PC-3 (cell line): ENCODE results near the gene LRRC8E. TPM values are rescaled to one million over a fixed set of nuclear protein-coding genes. Genes with fewer than 3 reads are reported as not detected.
A peak's percentile ranks its signal among the peaks of the same experiment; 100 is the strongest.

Experiments used
- ATAC-seq: fragments of 200-7000 bp; cut with Tn5 transposase; 2 replicates; pipeline ENCODE4 v1.9.1; 2020; ENCODE audit warnings: mild to moderate bottlenecking, moderate library complexity
- BruUV-seq: library from RNA; stranded (reverse); fragments of 400-500 nt; replicated peaks from 2 replicates; lab custom pipeline; 2021; lab: Mats Ljungman, UMichigan
- CTCF ChIA-PET: fragments of 300-600 bp; sonication (Branson Sonifier 250); formaldehyde crosslinking; loops from one replicate; lab custom pipeline; 2022; ENCODE audit warnings: antibody characterized with exemption; lab: Charles Lee
- POLR2A ChIA-PET: fragments of 300-600 bp; sonication (Branson Sonifier 250); formaldehyde crosslinking; loops from one replicate; lab custom pipeline; 2022; ENCODE audit warnings: antibody characterized with exemption; ENCODE audit not compliant: unreplicated experiment; lab: Charles Lee
- DNase-seq: peaks from one replicate; pipeline ENCODE4 v3.0.0-alpha.2; 2015
- H2AFZ ChIP-seq: fragments of 300-600 bp; sonication (generic); 2 replicates; pipeline ENCODE4 v1.6.0; 2016; ENCODE audit warnings: antibody characterized with exemption, low read length
- H3F3A ChIP-seq: fragments of 300-600 bp; sonication (generic); one replicate; pipeline ENCODE4 v1.6.0; 2017; ENCODE audit warnings: antibody characterized with exemption, low read length, control low read depth, mild to moderate bottlenecking; ENCODE audit not compliant: unreplicated experiment
- H3K27ac ChIP-seq: fragments of 300-600 bp; sonication (generic); 2 replicates; pipeline ENCODE4 v1.5.1; 2016; ENCODE audit warnings: mild to moderate bottlenecking, low read length
- H3K27me3 ChIP-seq: fragments of 300-600 bp; sonication (generic); 2 replicates; pipeline ENCODE4 v1.6.1; 2016; ENCODE audit warnings: low read length, mixed read lengths
- H3K36me3 ChIP-seq: fragments of 300-600 bp; sonication (generic); 2 replicates; pipeline ENCODE4 v1.6.1; 2016; ENCODE audit warnings: low read depth, mixed run types, low read length, mixed read lengths
- H3K4me1 ChIP-seq: fragments of 300-600 bp; sonication (generic); 2 replicates; pipeline ENCODE4 v1.5.1; 2016; ENCODE audit warnings: low read length; ENCODE audit not compliant: insufficient read depth
- H3K4me2 ChIP-seq: fragments of 300-600 bp; sonication (generic); 2 replicates; pipeline ENCODE4 v1.6.0; 2016; ENCODE audit warnings: low read length
- H3K4me3 ChIP-seq: fragments of 300-600 bp; sonication (generic); 2 replicates; pipeline ENCODE4 v1.5.1; 2016; ENCODE audit warnings: mild to moderate bottlenecking, low read length, mixed read lengths
- H3K79me2 ChIP-seq: fragments of 300-600 bp; sonication (generic); 2 replicates; pipeline ENCODE4 v1.6.1; 2017; ENCODE audit warnings: low read length, mixed read lengths
- H3K9ac ChIP-seq: fragments of 300-600 bp; sonication (generic); 2 replicates; pipeline ENCODE4 v1.6.0; 2016; ENCODE audit warnings: mild to moderate bottlenecking, low read length
- H3K9me2 ChIP-seq: fragments of 300-600 bp; sonication (generic); replicated peaks from 2 replicates; pipeline ENCODE4 v1.6.1; 2016; ENCODE audit warnings: mixed run types, low read length, mixed read lengths
- H3K9me3 ChIP-seq: fragments of 300-600 bp; sonication (generic); 2 replicates; pipeline ENCODE4 v1.6.1; 2016; ENCODE audit warnings: low read length, mixed read lengths
- H4K20me1 ChIP-seq: fragments of 300-600 bp; sonication (generic); 2 replicates; pipeline ENCODE4 v1.6.1; 2016; ENCODE audit warnings: low read length, mixed read lengths
- EZH2 ChIP-seq: fragments of 300-600 bp; sonication (generic); IDR thresholded peaks from one replicate; pipeline ENCODE4 v1.6.1; 2017; ENCODE audit warnings: antibody characterized with exemption, mild to moderate bottlenecking, low read length; ENCODE audit not compliant: unreplicated experiment
- EZH2phosphoT487 ChIP-seq: fragments of 300-600 bp; sonication (generic); IDR thresholded peaks from 2 replicates; pipeline ENCODE4 v1.6.1; 2018; ENCODE audit warnings: mild to moderate bottlenecking, antibody characterized with exemption, low read length, borderline replicate concordance
- intact Hi-C: fragments of 100-400 bp; cut with micrococcal nuclease; formaldehyde crosslinking; loops from 2 replicates; pipeline ENCODE4 v1.9.0; 2023
- total RNA-seq: library from RNA; depleted of rRNA; stranded (reverse); fragments of >200 nt; gene quantifications from 2 replicates; pipeline ENCODE4 v1.2.3, GENCODE V29; 2014
- TF ChIP-seq, protein P1 (sequence below): fragments of 300-600 bp; sonication (generic); conservative IDR thresholded peaks from 2 replicates; pipeline ENCODE4 v1.5.1; 2017; ENCODE audit warnings: antibody characterized with exemption, low read depth, mild to moderate bottlenecking, low read length

Gene LRRC8E
- total RNA-seq, 1 experiment from 2014 or later = 30.8 TPM

DNA sequence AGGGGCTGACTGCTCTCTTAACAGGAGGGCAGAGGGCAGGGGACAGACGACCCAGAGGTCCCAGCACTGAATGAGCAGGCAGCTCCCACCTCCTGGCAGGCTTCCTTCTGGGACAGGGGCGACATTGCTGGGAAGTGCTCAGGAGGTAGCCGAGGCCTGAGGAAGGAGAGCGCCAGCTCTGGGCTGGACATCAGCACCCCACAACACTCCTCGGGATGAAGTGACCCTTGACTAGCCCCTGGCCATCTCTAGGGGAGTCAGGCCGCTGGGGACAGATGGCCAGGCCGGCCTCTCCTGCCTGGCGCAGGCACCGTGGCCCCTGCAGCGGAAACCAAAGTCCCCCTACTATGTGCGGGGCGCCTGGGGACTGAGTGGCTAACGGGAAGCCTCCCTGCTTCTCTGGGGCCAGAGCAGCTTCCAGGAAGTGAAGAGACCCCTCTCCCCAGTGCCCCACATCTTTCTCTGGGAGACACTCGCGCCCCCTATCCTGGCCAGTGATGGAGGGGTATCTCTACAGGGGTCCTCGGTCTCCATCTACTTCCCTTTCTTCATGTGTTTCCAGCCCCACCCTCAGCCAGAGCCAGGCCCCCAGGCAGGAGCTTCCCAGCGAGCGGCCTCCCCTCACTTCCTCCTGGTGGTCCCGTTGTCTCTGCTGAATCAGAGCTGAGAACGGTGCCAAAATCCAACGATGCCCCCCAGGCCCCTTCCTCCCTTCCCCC lies 24.2 kb upstream of the LRRC8E start:
- H3K4me3 ChIP-seq = no peak overlapping the region
- H2AFZ ChIP-seq = no peak overlapping the region
- ATAC-seq (no peak), DNase-seq (no peak)
- intact Hi-C loops = no loop called here
- BruUV-seq = TSS peak; percentile 15
- H3K9me3 ChIP-seq = no peaks in the 10 kb centered on the region
- ChIA-PET POLR2A (interaction anchor here (0.5 kb wide), 1 partner anchor 139 kb away, joined by 3 read pairs; no protein-coding TSS in a partner anchor), CTCF (no interaction called here)
- H3F3A ChIP-seq = no peaks in the 10 kb centered on the region
- peaks cover 4% of the 10 kb centered on the region; the same call in 1 of the 2 replicates for H3K4me1 ChIP-seq
- no peak overlapping the region for H3K4me2 ChIP-seq
- H3K9ac ChIP-seq = no peak overlapping the region
- no peak overlapping the region for H3K27ac ChIP-seq
- no peaks in the 10 kb centered on the region for H3K79me2 ChIP-seq
- no peaks in the 10 kb centered on the region for H3K36me3 ChIP-seq
- H4K20me1 ChIP-seq = no peaks in the 10 kb centered on the region
- TF ChIP-seq, protein P1, sequence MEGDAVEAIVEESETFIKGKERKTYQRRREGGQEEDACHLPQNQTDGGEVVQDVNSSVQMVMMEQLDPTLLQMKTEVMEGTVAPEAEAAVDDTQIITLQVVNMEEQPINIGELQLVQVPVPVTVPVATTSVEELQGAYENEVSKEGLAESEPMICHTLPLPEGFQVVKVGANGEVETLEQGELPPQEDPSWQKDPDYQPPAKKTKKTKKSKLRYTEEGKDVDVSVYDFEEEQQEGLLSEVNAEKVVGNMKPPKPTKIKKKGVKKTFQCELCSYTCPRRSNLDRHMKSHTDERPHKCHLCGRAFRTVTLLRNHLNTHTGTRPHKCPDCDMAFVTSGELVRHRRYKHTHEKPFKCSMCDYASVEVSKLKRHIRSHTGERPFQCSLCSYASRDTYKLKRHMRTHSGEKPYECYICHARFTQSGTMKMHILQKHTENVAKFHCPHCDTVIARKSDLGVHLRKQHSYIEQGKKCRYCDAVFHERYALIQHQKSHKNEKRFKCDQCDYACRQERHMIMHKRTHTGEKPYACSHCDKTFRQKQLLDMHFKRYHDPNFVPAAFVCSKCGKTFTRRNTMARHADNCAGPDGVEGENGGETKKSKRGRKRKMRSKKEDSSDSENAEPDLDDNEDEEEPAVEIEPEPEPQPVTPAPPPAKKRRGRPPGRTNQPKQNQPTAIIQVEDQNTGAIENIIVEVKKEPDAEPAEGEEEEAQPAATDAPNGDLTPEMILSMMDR = no peak
- TF ChIP-seq EZH2 = no peak
- TF ChIP-seq EZH2phosphoT487 = no peak
- no peaks in the 10 kb centered on the region for H3K27me3 ChIP-seq
- no peaks in the 10 kb centered on the region for H3K9me2 ChIP-seq

GRCh38 chr19:7864690-7865074 lies 23.6 kb upstream of the LRRC8E start:
- H3K27me3 ChIP-seq = no peaks in the 10 kb centered on the region
- H3K9me2 ChIP-seq = no peaks in the 10 kb centered on the region
- H3K4me1 ChIP-seq = peaks cover 4% of the 10 kb centered on the region; the same call in 1 of the 2 replicates
- CTCF ChIA-PET = no interaction called here
- no peak for ATAC-seq
- H3K79me2 ChIP-seq = no peaks in the 10 kb centered on the region
- no peak overlapping the region for H3K9ac ChIP-seq
- intact Hi-C loops = no loop called here
- H3K36me3 ChIP-seq = no peaks in the 10 kb centered on the region
- TF ChIP-seq, protein P1 = no peak
- no peak for TF ChIP-seq EZH2phosphoT487
- no peak for TF ChIP-seq EZH2
- no peak overlapping the region for H2AFZ ChIP-seq
- H3K4me3 ChIP-seq = no peak overlapping the region
- no peaks in the 10 kb centered on the region for H4K20me1 ChIP-seq
- no peak overlapping the region for H3K4me2 ChIP-seq
- POLR2A ChIA-PET = no interaction called here
- H3K27ac ChIP-seq = no peak overlapping the region
- DNase-seq = no peak
- H3K9me3 ChIP-seq = no peaks in the 10 kb centered on the region
- H3F3A ChIP-seq = no peaks in the 10 kb centered on the region
- no TSS peak for BruUV-seq

DNA sequence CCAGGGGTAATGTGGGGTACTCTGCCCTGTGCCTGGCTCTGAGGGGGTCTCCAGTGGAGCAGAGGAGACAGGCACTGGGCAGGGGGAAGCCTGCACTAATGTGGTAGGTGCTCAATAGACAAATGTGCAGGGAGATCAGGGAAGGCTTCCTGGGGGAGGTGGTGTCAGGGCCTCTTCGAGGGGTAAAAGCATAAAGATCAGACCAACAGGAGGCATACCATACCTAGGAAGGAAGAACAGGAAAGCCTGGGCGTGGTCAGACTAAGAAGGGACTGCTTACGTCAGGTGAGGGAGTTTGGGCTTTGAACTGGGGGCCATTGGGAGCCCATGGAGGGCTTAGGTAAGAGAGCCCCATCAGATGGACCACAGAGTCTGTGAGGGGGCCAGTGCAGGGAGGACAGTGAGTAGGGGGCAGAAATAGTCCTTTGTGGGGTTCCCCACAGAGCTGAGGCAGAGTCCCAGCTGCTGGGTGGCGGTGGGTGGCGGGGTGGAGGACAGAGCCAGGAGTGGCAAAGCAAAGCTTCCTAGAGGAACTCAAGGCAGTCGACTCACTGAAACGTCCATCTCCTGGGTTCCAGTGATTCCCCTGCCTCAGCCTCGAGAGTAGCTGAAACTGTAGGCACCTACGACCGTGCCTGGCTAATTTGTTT lies 22.9 kb upstream of the LRRC8E start:
- no peak for ATAC-seq
- intact Hi-C loops = no loop called here
- H3K27me3 ChIP-seq = no peaks in the 10 kb centered on the region
- POLR2A ChIA-PET = no interaction called here
- no TSS peak for BruUV-seq
- no peak overlapping the region for H3K9ac ChIP-seq
- no peaks in the 10 kb centered on the region for H3K36me3 ChIP-seq
- TF ChIP-seq, protein P1 = no peak
- TF ChIP-seq EZH2 (no peak), EZH2phosphoT487 (no peak)
- no peak for DNase-seq
- H3K4me1 ChIP-seq = peaks cover 4% of the 10 kb centered on the region; the same call in 1 of the 2 replicates
- H3K4me3 ChIP-seq = no peak overlapping the region
- H3K4me2 ChIP-seq = no peak overlapping the region
- no peaks in the 10 kb centered on the region for H3F3A ChIP-seq
- H3K79me2 ChIP-seq = no peaks in the 10 kb centered on the region
- H3K9me3 ChIP-seq = no peaks in the 10 kb centered on the region
- H3K9me2 ChIP-seq = no peaks in the 10 kb centered on the region
- H3K27ac ChIP-seq = no peak overlapping the region
- H2AFZ ChIP-seq = no peak overlapping the region
- H4K20me1 ChIP-seq = no peaks in the 10 kb centered on the region
- CTCF ChIA-PET = no interaction called here
